COLO668 (cell line): ENCODE data around the gene ALG8.
"Not testable (repeated sequence)": the region's sequence is repeated elsewhere in the genome, so short reads cannot be mapped to it uniquely, and the experiment has no call there.

ENCODE experiments used
- DNase-seq: peaks from one replicate; lab custom pipeline; 2025; ENCODE audit not compliant: unreplicated experiment; lab: John Stamatoyannopoulos, UW

The ALG8 gene

DNA sequence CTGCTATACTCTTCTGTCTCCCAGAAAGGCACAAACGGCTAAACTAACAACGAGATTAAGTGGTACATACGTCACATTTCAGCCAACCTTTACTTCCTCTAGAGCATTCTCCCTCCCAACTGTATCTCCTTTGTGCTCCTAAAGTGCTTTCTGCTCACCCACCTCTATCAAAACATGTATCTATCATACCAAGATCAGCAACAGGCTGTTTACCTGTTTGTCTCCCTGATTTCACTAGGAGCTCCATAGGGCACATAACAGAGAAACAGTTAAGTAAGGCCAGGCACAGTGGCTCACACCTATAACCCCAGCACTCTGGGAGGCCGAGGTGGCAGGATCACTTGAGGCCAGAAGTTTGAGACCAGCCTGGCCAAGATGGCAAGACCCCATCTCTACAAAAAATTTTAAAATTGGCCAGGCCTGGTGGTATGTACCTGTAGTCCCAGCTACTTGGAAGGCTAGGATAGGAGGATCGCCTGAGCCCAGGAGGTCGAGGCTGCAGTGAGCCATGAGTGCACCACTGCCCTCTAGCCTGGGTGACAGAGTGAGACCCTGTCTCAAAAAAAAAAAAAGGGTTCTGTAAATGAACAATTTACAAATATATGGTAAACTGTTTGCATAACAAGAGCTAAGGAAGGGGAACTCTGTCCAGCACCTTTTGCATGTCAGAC, 62.6 kb downstream of the ALG8 start:
- DNase-seq = no peak

- no peak for DNase-seq
These were observed 64.7 kb downstream of the ALG8 start for GRCh38 chr11:78074756-78075155.

DNA sequence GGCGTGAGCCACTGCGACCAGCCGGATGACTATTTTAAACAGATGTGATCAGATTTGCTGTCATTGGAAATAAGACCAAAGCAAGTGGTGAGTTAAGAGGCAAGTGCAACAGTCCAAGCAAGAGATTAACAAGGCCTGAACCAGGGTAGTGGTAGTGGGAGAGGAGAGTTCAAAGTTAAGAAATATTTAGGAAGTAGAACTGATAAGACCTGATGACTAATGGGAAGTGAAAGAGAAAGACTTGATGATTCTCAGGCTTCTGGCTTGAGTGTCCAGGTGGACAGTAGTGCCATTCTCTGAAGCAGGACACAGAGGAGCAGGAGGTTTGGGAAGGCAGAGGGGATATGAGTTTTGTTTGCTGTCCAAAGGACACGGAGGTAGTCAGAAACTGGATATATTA, 67.0 kb downstream of the ALG8 start:
- DNase-seq = no peak

DNA sequence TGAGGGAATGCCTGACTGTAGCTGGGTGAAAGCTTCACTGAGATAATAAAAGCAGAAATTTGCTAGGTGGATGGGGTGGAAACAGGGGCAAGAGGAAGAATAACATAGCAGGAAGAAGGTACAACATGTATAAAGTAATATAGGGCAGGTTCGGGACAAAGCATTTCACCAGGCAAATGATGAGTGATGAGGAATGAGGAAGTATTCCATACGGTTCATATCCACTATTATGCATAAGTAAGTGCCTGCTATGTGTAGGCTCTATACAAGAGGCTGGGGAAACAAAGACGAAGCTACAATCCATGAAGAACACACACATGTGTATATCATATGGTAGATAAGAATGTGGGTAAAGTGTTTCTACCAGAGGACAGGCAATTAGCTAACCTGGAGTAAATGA, 67.7 kb downstream of the ALG8 start:
- no peak for DNase-seq

DNA sequence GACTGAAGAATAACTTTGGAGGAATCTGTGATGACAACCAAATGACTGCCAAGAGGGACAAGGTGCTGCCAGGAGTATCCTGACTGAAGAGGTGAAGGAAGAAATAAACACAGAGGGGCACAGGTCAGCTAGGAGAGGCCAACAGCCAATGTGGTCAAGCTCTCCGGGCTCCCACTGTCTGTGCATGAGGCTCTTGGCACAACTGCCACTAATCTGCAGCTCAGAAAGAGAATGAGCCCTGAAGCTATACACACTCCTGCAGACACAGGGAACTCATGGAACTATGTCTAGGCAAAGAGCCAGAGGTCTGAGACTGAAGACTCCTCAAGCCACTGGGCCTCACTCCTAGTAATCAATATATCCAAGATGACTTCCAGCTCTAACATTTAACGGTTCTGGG, 68.8 kb downstream of the ALG8 start:
- no peak for DNase-seq

GRCh38 chr11:78069465-78069864, 70.0 kb downstream of the ALG8 start:
- DNase-seq = peak; percentile 27

DNA sequence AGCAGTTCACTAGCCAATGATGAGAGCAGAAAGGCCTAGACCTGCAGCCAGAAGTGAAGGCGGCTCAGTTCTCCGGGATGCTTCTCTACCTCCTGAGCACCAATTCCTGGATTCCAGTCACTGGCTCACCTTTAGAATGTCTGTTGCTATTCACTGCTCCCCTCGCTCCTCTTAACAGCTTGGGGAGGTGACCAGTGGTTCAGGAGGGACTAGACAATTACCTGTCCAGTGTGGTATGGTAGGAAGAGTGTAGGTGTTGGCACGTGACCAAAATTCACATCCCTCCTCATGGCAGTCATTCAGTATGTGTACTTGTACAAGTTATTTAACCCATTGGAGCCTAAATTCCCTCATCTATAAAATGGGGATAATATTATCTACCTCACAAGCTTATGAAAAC, 71.7 kb downstream of the ALG8 start:
- no peak for DNase-seq

- no peak for DNase-seq
These were observed 73.0 kb downstream of the ALG8 start for GRCh38 chr11:78066471-78066870.

DNA sequence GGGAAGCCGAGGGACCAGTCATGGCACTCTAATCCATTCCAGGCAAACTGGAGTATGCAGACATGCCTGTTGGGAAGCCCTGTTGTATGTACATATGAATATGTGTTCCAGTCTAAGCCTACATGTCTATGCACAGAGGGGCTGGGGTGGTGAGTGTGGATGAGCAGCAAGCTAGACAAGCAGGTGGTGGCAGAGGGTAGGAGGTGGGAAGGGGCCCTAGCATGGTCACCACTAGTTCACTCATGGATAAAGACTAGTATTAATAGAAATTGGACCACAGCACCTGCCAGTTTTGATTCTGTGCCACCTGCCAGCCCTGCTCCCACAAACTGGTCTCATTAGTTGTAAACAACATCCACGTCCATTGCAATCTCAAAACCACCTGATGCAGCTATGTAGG, 74.2 kb downstream of the ALG8 start:
- no peak for DNase-seq

DNA sequence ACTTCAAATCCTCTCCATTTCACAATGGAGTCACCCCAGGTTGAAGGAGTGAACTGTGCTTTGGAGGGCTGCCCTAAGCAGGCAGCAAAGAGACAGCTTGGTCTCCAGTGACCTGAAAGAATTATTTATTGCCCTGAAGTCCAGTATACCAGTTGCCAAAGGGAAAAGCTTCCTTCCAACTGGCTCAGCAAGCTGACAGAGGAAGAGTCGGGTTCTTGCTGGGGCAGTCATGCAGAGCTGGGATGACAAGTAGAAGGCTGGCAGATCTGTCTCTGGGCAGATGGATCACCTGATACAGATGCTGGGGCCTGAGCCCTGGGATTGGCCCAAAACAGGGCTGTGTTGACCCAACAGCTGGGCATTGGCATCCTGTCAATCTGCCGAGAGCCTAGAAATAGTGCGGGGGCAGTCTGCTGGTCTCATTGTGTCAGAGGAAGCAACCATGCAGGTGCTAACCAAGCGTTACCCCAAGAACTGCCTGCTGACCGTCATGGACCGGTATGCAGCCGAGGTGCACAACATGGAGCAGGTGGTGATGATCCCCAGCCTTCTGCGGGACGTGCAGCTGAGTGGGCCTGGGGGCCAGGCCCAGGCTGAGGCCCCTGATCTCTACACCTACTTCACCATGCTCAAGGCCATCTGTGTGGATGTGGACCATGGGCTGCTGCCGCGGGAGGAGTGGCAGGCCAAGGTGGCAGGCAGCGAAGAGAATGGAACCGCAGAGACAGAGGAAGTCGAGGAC, 75.8 kb downstream of the ALG8 start, which contains the start of gene THRSP:
TSS of gene THRSP (plus strand) at position 422 of the 742 bp plus-strand sequence. CDS start at position 443, 21 bp downstream.
- no peak for DNase-seq

DNA sequence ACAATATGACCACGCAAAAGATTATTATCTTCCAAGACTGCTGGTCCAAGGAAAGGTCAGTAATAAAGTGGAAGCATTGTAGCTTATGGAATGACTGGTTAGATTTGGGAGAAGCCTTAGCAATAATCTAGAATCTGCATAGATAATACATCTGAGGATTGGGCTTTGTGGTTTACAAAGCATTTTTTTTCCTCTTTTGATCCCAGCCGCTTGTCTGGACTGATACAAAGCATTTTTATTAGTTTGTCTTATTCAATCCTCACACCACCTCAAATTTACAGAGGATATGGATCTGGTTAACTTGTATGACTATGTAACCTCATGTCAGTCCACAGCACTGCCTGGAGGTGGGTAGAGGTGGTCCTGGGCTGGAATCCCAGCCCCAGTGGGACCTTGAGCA, 76.8 kb downstream of the ALG8 start:
- DNase-seq = no peak

- DNase-seq = no peak
These were observed 77.5 kb downstream of the ALG8 start for GRCh38 chr11:78061921-78062311.

- DNase-seq = no peak
These were observed 78.1 kb downstream of the ALG8 start for GRCh38 chr11:78061088-78061920.

- no peak for DNase-seq
These were observed 78.9 kb downstream of the ALG8 start for GRCh38 chr11:78060533-78060932.

DNA sequence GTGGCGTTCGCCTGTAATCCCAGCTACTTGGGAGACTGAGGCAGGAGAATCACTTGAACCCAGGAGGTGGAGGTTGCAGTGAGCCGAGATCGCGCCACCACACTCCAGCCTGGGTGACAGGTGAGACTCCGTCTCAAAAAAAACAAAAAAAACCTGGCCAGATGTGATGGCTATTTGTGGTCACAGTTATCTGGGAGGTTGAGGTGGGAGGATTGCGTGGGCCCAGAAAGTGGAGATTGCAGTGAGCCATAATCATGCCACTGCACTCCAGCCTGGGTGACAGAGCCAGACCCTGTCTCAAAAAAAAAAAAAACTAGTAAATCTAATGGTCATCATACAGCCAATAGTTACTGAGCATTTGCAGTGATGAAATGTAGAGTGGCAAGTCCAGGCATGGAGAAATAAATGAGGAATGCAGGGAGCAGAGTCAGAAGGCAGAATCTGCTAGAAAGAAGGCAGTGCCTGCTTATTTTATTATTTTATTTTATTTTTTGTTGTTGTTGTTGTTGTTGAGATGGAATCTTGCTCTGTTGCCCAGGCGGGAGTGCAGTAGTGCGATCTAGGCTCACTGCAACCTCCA, 79.6 kb downstream of the ALG8 start:
- not testable (repeated sequence) for DNase-seq

- DNase-seq = no peak
These were observed 81.9 kb downstream of the ALG8 start for GRCh38 chr11:78057462-78058055.

DNA sequence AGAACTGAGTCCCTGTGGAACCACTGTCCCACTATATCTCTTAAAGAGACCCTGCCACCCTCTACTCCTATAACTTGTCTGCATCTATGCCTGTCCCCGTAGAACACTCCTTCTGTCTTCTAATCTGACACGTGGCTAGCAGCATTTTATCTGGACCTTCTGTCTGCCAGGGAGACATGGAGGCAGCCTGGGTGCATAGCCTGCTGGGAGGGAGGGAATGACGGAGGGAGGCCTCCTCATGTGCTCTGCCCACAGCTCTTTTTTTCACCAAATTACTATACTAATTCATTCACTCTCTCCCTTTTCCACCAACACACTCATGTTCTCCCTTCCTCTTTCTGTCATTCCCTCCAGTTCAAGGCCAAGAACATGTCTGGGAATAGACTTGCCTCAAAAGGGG, 83.3 kb downstream of the ALG8 start:
- no peak for DNase-seq

DNA sequence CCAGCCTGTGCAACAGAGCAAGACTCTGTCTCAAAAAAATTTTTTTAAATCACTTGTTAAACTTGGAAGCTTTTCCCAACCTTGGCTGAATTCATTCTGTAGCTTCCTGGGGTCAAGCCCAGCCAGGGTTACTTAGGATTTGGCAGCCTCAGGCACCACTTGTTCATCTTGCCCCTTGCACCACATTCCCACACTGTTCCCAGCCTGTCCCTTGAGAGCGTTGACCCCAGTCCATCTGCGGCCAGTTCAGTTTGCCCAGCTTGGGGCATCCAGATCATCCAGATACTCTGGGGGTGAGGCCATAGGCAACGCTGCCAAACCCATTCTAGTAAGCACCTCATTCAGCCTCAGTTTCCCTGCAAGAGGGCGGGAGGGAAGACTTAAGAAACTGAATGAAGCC, 84.5 kb downstream of the ALG8 start:
- no peak for DNase-seq

GRCh38 chr11:78050964-78051831, 88.2 kb downstream of the ALG8 start:
- no peak for DNase-seq
